Testis (tissue), 3 donors: ENCODE data around the gene SRXN1. TPM values are rescaled to one million over a fixed set of nuclear protein-coding genes. Genes with fewer than 3 reads are reported as not detected.
A peak's percentile ranks its signal among the peaks of the same experiment; 100 is the strongest.

ENCODE experiments used
- DNase-seq: peaks from one replicate; pipeline ENCODE4 v3.0.0-alpha.2; 2019
- H3K27ac ChIP-seq, 2 donors: fragments of 200-600 bp; sonication (generic); one replicate each; pipeline ENCODE4 v1.5.1; 2019
- H3K27me3 ChIP-seq: fragments of 200-600 bp; sonication (generic); one replicate; pipeline ENCODE4 v1.5.1; 2019
- H3K36me3 ChIP-seq: fragments of 200-600 bp; sonication (generic); one replicate; pipeline ENCODE4 v1.5.1; 2017; ENCODE audit warnings: low read depth; ENCODE audit errors: missing control alignments
- H3K4me1 ChIP-seq: fragments of 200-600 bp; sonication (generic); one replicate; pipeline ENCODE4 v1.5.1; 2019
- H3K4me3 ChIP-seq, 2 donors: fragments of 200-600 bp; sonication (generic); one replicate each; pipeline ENCODE4 v1.5.1; 2017 to 2019
- H3K9me3 ChIP-seq: fragments of 200-600 bp; sonication (generic); one replicate; pipeline ENCODE4 v1.5.1; 2017
- POLR2A ChIP-seq: fragments of 450-650 bp; IDR thresholded peaks from one replicate; pipeline ENCODE4 v1.6.1; 2017; ENCODE audit warnings: antibody characterized with exemption, mild to moderate bottlenecking, moderate library complexity
- WGBS, 2 donors: methylation state at CpG; one replicate each; pipeline ENCODE4 v1.1.5; 2018; 5-methylcytosine and 5-hydroxymethylcytosine counted together
- intact Hi-C: fragments of 100-400 bp; cut with DNase I; formaldehyde crosslinking; loops from one replicate; pipeline ENCODE4 v1.15.1; 2023; ENCODE audit warnings: low total_unique reads
- polyA plus RNA-seq: library from polyadenylated mRNA; stranded (reverse); fragments of 350-450 nt; fragmentation: Illumina TruSeq; extraction: RNeasy Lipid Tissue Mini Kit (QIAGEN cat#74804); gene quantifications from one replicate; pipeline ENCODE4 v1.2.3, GENCODE V29; 2014; ENCODE audit warnings: low read depth, low replicate concordance; ENCODE audit not compliant: insufficient read depth
- total RNA-seq, 2 donors: library from RNA; depleted of rRNA; stranded (reverse); fragments of >200 nt; gene quantifications; one replicate each; pipeline ENCODE4 v1.2.3, GENCODE V29; 2016
- TF ChIP-seq, protein P1 (sequence below), 3 experiments: fragments of 450-650 bp in 2 of 3; fragments of 200-600 bp in 1 of 3; sonication (generic) in 1 of 3; IDR thresholded peaks; one replicate each; pipeline ENCODE4 v1.5.1; 2016 to 2019; ENCODE audit warnings: antibody characterized with exemption in 3 of 3, mild to moderate bottlenecking in 2 of 3, moderate library complexity in 1 of 3

SRXN1 gene
- total and polyA plus RNA-seq, 3 donors from 2014 or later = 20.6 to 29.8 (median 26.9) TPM

DNA sequence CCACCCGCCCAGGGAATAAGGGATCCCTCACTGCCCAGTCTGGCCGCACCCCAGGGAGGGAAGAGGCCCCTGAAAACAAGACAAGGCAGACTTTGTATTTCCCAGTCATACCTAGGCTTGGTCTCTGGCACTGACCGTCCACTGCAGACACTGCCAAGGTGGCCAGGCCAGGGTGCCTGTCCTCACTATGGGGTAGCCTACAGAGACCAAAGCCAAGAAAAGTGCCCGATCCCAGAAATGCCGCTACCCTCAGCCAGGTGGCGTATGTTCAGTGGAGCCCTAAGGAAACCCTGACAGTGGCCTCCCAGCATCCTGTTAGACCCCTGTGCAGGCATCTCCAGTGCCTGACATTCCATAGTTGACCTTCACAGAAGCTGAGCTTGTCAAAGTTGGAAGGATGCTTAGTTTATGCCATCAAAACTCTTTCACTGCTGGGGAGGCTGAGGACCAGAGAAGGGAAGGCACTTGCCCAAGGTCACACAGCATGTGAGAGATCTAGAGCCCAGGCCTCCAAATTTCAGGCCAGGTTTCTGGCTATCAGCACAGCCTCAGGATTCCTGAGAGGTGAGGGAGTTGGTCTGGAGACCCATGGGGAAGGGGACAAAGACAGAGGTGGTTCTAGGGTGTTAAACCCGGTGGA, 20.1 kb upstream of the SRXN1 start:
- Histone ChIP-seq H3K27ac (no peak overlapping the region), H3K36me3 (no peaks in the 10 kb centered on the region), H3K4me3 (no peak overlapping the region), H3K27me3 (no peaks in the 10 kb centered on the region), H3K9me3 (no peaks in the 10 kb centered on the region), H3K4me1 (peaks cover 9% of the 10 kb centered on the region)
- no peak for DNase-seq
- TF ChIP-seq POLR2A = no peak
- TF ChIP-seq, protein P1, sequence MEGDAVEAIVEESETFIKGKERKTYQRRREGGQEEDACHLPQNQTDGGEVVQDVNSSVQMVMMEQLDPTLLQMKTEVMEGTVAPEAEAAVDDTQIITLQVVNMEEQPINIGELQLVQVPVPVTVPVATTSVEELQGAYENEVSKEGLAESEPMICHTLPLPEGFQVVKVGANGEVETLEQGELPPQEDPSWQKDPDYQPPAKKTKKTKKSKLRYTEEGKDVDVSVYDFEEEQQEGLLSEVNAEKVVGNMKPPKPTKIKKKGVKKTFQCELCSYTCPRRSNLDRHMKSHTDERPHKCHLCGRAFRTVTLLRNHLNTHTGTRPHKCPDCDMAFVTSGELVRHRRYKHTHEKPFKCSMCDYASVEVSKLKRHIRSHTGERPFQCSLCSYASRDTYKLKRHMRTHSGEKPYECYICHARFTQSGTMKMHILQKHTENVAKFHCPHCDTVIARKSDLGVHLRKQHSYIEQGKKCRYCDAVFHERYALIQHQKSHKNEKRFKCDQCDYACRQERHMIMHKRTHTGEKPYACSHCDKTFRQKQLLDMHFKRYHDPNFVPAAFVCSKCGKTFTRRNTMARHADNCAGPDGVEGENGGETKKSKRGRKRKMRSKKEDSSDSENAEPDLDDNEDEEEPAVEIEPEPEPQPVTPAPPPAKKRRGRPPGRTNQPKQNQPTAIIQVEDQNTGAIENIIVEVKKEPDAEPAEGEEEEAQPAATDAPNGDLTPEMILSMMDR (IDR thresholded peaks at IDR 0.05) = peak in 1 of 3 experiments; percentile 25
- 29 to 45% methylated on average over 7 of the region's 7 CpGs for WGBS, 2 donors
- intact Hi-C loops = no loop called here

DNA sequence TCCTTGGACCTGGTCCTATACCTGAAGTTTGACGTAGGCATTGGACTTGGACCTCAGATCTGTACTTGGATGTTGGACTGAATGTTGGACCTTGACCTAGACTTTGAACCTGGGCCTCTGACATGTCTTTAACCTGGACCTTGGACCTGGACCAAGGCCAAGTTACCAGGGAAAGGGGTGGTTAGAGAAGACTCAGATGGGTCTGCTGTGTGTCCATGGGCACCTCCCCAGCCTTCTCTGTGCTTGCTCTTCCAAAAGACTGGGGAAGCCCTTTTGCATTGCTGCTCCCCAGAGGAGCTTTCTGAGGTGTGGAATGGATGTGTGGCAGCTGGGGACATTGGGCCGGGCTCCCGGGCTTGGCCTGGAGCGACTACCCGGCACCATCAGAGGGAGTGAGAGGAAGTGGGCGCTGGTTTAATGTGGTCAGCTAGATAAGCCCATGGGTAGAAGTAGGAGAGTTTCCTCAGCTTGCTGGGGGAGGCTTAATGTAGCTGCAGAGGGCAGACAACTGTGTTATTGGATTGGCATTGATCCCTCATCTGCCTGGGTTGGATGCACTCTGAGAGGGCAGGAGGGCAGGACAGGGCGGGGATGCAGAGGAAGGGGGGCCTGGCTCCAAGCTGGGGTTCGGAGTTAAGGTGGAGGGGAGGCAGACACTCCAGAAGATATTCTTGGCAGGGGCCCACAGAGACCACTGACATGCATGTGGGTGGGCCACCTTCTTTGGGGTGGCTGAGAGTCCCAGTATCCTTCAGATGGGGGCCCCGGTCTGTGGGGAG, 18.4 kb upstream of the SRXN1 start:
- TF ChIP-seq POLR2A = no peak
- TF ChIP-seq, protein P1 (IDR thresholded peaks at IDR 0.05) = no peak
- Histone ChIP-seq H3K36me3 (no peaks in the 10 kb centered on the region), H3K27ac (no peak overlapping the region), H3K4me1 (peaks cover 9% of the 10 kb centered on the region), H3K4me3 (no peak overlapping the region), H3K9me3 (no peaks in the 10 kb centered on the region), H3K27me3 (no peaks in the 10 kb centered on the region)
- WGBS, 2 donors = 51 to 55% methylated on average over 9 of the region's 9 CpGs
- DNase-seq = no peak
- intact Hi-C loops = no loop called here

DNA sequence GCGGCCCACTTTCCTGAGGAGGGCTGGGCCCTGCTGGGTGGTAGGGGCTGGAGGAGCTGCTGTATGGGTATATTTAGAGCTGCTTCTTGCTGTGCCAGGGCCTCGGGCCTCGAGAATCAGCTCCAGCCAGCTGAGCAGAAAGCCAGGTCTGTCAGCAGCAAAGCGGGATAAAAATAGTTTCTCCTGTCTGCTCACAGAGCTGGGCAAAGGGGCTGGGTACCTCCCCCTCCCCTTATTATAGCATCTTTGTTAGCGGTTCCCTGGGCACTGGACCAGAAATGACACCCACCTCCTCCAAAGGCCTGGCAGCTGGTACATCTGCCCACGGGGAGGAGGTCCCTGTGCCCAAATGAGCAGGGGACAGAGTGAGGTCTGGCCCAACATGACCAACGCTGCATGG, 16.6 kb upstream of the SRXN1 start:
- WGBS, 2 donors = 66 to 81% methylated on average over 7 of the region's 7 CpGs
- TF ChIP-seq, protein P1 (IDR thresholded peaks at IDR 0.05) = no peak
- no peak for TF ChIP-seq POLR2A
- DNase-seq = no peak
- H3K4me1 ChIP-seq = no peaks in the 10 kb centered on the region
- H3K4me3 ChIP-seq = no peak overlapping the region
- no peaks in the 10 kb centered on the region for H3K36me3 ChIP-seq
- intact Hi-C loops = no loop called here
- no peaks in the 10 kb centered on the region for H3K27me3 ChIP-seq
- H3K27ac ChIP-seq = no peak overlapping the region
- H3K9me3 ChIP-seq = no peaks in the 10 kb centered on the region

DNA sequence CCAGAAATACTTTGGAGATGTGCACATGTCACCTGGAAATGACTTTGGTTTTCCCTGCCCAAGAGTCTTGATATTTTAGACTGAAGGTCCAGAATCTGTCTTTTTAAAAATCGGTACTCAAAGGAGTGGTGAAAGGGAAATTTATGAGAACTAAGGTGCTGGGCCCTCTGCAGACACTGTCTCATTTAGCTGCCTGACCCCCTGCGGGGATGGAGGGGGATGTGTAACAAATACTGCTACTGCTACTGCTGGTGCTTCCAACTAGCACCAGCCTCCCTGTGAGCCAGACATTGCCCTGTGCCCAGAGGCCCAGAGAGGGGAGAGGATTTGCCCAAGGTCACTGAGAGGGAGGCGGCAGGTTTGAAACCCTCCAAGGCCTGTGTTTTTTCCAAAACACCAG, 15.6 kb upstream of the SRXN1 start:
- DNase-seq = no peak
- intact Hi-C loops = no loop called here
- no peak overlapping the region for H3K27ac ChIP-seq
- 48 to 51% methylated on average over 3 of the region's 3 CpGs for WGBS, 2 donors
- no peaks in the 10 kb centered on the region for H3K36me3 ChIP-seq
- TF ChIP-seq, protein P1 (IDR thresholded peaks at IDR 0.05) = no peak
- TF ChIP-seq POLR2A = no peak
- H3K4me1 ChIP-seq = no peaks in the 10 kb centered on the region
- H3K27me3 ChIP-seq = no peaks in the 10 kb centered on the region
- H3K4me3 ChIP-seq = no peak overlapping the region
- no peaks in the 10 kb centered on the region for H3K9me3 ChIP-seq
